Measurements from ENCODE around the gene APCDD1L.

DNA sequence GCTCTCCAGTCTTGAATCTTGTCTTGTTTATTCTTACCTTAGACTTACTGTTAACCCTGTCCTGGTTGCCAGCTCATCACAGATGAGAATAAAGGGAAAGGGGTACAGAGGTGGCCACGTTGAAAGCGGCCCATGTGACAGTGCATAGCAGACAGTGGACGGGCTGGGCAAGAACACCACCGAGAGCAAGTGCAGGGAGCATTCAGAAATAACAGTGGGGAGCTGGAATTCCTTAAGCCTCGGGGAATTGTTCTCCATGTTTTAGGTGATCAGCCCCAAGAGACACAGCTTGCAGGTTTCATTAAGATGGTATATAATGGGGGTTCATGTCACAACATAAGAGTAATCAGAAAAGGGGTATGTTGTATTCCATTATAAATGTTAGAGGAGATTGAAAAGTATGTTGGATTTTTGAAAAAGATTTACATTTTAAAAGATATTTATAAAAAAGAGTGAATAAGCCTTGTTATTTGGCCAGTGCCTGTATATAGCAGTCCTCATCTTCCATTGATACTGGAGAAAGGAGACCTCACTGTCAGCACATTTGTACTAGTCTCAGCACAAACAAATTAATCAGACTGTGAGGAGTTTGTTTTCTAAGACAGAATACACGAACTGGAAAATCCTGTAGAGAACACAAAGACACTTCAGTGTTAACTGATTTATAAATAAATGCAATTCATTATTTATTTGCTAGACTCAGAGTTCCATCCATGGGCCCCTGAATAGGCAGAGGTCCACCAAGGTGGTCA, 90.8 kb downstream of the APCDD1L start:
- no peak for TF ChIP-seq POLR2A (IDR thresholded peaks at IDR 0.05; ENCODE audit: low read depth)
- TF ChIP-seq, protein P1, sequence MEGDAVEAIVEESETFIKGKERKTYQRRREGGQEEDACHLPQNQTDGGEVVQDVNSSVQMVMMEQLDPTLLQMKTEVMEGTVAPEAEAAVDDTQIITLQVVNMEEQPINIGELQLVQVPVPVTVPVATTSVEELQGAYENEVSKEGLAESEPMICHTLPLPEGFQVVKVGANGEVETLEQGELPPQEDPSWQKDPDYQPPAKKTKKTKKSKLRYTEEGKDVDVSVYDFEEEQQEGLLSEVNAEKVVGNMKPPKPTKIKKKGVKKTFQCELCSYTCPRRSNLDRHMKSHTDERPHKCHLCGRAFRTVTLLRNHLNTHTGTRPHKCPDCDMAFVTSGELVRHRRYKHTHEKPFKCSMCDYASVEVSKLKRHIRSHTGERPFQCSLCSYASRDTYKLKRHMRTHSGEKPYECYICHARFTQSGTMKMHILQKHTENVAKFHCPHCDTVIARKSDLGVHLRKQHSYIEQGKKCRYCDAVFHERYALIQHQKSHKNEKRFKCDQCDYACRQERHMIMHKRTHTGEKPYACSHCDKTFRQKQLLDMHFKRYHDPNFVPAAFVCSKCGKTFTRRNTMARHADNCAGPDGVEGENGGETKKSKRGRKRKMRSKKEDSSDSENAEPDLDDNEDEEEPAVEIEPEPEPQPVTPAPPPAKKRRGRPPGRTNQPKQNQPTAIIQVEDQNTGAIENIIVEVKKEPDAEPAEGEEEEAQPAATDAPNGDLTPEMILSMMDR (IDR thresholded peaks at IDR 0.05) = no peak
